Embryonic facial prominence (tissue), 1 donor: ENCODE measurements around the gene PPFIA2.

Source experiments
- DNase-seq: peaks from one replicate; pipeline ENCODE4 v3.0.0-alpha.2; 2016; ENCODE audit errors: extremely low spot score

The PPFIA2 gene

GRCh38 chr12:81208187-81208911 lies 550.8 kb downstream of the PPFIA2 start:
- DNase-seq: no peak
